Esophagus squamous epithelium (tissue), 5 donors: ENCODE data around the gene GCK. TPM values are rescaled to one million over a fixed set of nuclear protein-coding genes. Genes with fewer than 3 reads are reported as not detected.

ENCODE experiments used
- DNase-seq: peaks from one replicate; lab custom pipeline; 2025; lab: John Stamatoyannopoulos, UW
- H3K27ac ChIP-seq, 4 donors: fragments of 200-600 bp; sonication (generic); one replicate each; pipeline ENCODE4 v1.5.1; 2016 to 2019; ENCODE audit warnings: mild to moderate bottlenecking in 1 of 4
- H3K27me3 ChIP-seq, 4 donors: fragments of 200-600 bp; sonication (generic); 1 replicate in 3 of 4; 2 replicates in 1 of 4; pipeline versions ENCODE4 v1.5.1 to v1.6.0; 2017 to 2021; ENCODE audit warnings: antibody characterized with exemption in 1 of 4
- H3K36me3 ChIP-seq, 3 donors: fragments of 200-600 bp; sonication (generic); one replicate each; pipeline ENCODE4 v1.5.1; 2016 to 2019
- H3K4me1 ChIP-seq, 3 donors: fragments of 200-600 bp; sonication (generic); one replicate each; pipeline ENCODE4 v1.5.1; 2017 to 2019
- H3K4me3 ChIP-seq, 4 donors: fragments of 200-600 bp; sonication (generic); 1 replicate in 3 of 4; 2 replicates in 1 of 4; pipeline ENCODE4 v1.5.1; 2016 to 2019; ENCODE audit warnings: mild to moderate bottlenecking in 2 of 4, moderate library complexity in 1 of 4
- H3K9me3 ChIP-seq, 3 donors: fragments of 200-600 bp; sonication (generic); one replicate each; pipeline ENCODE4 v1.5.1; 2016 to 2019
- POLR2A ChIP-seq, 4 donors: fragments of 450-650 bp; IDR thresholded peaks; one replicate each; pipeline ENCODE4 v1.6.1; 2017; ENCODE audit warnings: antibody characterized with exemption in 4 of 4, mild to moderate bottlenecking in 4 of 4, moderate library complexity in 3 of 4
- WGBS, 2 donors: methylation state at CpG; one replicate each; pipeline ENCODE4 v1.1.5; 2018; 5-methylcytosine and 5-hydroxymethylcytosine counted together
- intact Hi-C: fragments of 100-400 bp; cut with DNase I; formaldehyde crosslinking; loops from one replicate; pipeline ENCODE4 v1.15.0; 2022
- total RNA-seq, 4 donors: library from RNA; depleted of rRNA; stranded (reverse); fragments of >200 nt; gene quantifications; one replicate each; pipeline ENCODE4 v1.1.0, GENCODE V29; 2016
- TF ChIP-seq, protein P1 (sequence below), 6 experiments: fragments of 450-650 bp in 4 of 6; fragments of 200-600 bp in 2 of 6; sonication (generic) in 2 of 6; IDR thresholded peaks; one replicate each; pipeline ENCODE4 v1.5.1; 2016 to 2019; ENCODE audit warnings: antibody characterized with exemption in 6 of 6, mild to moderate bottlenecking in 4 of 6, moderate library complexity in 4 of 6
- donor health status: DM: yes; HTN: yes; CAD: no.

GCK gene
- total RNA-seq, 4 donors from 2014 or later: 0.38 TPM; not detected in 3

DNA sequence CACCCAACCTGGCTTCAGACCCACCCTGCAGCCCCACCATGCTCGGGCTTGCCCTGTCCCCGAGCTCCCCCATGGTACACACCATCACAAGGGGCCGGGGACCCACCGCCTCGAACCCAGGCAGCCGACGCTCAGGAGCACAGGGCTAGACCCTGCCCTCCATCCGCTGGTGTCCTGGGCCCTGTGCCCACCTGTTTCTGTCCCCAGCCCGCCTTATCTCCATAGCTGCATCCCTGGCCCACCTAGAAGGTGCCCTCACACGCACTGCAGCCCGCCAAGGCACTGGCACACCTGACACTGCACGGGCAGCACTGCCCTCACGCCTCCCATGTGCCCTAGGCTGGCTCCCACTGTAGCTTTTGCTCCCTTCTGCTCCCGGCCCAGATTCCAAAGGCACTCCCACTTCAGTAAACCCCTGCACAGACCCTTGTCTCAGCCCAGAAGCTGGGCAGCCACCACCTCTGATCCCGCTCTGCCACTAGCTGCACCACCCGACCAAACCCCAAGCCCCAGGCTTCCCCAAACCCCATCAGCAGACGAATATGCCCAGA is 28.7 kb upstream of the GCK start:
- WGBS, 2 donors: 79 to 95% methylated on average over 5 to 9 of the region's 17 CpGs
- Histone ChIP-seq H3K9me3 (no peaks in the 10 kb centered on the region), H3K4me3 (no peak overlapping the region), H3K27me3 (peaks cover 0 to 8% (median 0%) of the 10 kb centered on the region in 4 donors), H3K36me3 (peaks cover 0 to 11% (median 0%) of the 10 kb centered on the region in 3 donors), H3K4me1 (peaks cover 0 to 21% (median 3%) of the 10 kb centered on the region in 3 donors), H3K27ac (no peak overlapping the region)
- TF ChIP-seq POLR2A (IDR thresholded peaks at IDR 0.05): no peak
- TF ChIP-seq, protein P1, sequence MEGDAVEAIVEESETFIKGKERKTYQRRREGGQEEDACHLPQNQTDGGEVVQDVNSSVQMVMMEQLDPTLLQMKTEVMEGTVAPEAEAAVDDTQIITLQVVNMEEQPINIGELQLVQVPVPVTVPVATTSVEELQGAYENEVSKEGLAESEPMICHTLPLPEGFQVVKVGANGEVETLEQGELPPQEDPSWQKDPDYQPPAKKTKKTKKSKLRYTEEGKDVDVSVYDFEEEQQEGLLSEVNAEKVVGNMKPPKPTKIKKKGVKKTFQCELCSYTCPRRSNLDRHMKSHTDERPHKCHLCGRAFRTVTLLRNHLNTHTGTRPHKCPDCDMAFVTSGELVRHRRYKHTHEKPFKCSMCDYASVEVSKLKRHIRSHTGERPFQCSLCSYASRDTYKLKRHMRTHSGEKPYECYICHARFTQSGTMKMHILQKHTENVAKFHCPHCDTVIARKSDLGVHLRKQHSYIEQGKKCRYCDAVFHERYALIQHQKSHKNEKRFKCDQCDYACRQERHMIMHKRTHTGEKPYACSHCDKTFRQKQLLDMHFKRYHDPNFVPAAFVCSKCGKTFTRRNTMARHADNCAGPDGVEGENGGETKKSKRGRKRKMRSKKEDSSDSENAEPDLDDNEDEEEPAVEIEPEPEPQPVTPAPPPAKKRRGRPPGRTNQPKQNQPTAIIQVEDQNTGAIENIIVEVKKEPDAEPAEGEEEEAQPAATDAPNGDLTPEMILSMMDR (IDR thresholded peaks at IDR 0.05): no peak
- intact Hi-C loops: no loop called here
- DNase-seq: no peak

DNA sequence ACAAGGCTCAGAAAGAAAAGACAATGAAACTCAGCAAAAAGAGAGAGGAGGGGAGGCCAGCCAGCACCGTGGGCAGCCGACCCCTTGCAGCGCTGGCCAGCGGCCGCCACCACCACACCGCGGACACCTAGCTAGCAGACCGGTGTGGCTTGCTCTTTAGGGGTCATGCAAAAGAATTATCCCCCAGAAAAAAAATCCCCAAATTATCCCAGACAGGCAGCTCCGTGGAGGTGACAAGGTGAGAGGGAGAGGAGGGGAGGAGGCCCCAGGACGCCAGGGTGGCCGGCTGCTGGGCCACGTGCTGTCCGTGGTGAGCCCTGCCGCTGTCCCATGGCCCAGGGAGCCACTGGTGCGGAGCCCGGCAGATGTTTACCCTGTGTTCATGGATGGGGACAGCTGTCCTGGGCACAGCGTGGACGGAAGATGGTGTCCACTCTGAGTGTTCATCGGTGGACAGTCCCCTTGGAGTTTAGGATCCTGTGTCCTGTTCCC is 28.0 kb upstream of the GCK start:
- no peak for DNase-seq
- H3K9me3 ChIP-seq: no peaks in the 10 kb centered on the region
- intact Hi-C loops: no loop called here
- peaks cover 0 to 18% (median 4%) of the 10 kb centered on the region in 3 donors for H3K36me3 ChIP-seq
- WGBS, 2 donors: 61 to 75% methylated on average over 11 to 18 of the region's 19 CpGs
- H3K27me3 ChIP-seq: peaks cover 0 to 3% (median 0%) of the 10 kb centered on the region in 4 donors
- TF ChIP-seq, protein P1 (IDR thresholded peaks at IDR 0.05): no peak
- TF ChIP-seq POLR2A (IDR thresholded peaks at IDR 0.05): no peak
- H3K27ac ChIP-seq: no peak overlapping the region
- H3K4me3 ChIP-seq: no peak overlapping the region
- H3K4me1 ChIP-seq: peaks cover 0 to 20% (median 3%) of the 10 kb centered on the region in 3 donors

DNA sequence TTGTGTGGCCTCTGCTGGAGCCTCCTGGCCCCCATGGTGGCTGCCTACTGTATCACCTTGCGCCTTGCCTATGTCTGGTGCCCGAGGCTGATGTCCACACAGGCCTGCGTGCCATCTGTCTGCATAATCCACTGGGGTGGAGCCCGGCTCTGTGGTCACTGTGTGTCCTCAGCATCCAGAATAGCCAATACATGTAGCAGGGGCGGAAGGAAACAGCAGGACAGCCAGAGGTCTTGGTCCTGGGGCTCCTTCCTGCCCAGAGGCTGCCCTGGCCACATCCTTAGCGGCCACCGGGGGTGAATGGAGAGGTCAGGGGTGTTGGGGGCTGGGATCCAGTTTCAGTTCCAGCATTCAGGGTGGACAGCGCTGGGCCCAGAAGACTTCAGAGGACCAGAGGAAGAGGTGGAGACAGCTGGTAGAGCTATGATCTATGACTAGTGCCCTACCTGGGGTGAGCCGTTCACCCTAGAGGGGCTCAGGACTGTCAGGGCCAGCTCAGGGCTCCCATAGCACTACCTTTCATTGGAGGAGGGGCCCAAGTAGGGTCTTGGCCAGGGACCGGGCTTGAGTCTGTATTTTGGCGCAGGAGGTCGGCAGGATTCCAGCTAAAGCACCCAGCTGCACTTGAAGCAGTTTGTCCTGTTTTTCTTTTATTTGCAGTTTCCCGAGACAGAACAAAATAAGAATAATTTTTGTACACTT is 27.4 kb upstream of the GCK start:
- Histone ChIP-seq H3K9me3 (no peaks in the 10 kb centered on the region), H3K4me3 (no peak overlapping the region), H3K27ac (no peak overlapping the region), H3K36me3 (peaks cover 0 to 24% (median 10%) of the 10 kb centered on the region in 3 donors), H3K4me1 (peaks cover 0 to 20% (median 3%) of the 10 kb centered on the region in 3 donors), H3K27me3 (peaks cover 0 to 3% (median 0%) of the 10 kb centered on the region in 4 donors)
- no peak for TF ChIP-seq POLR2A (IDR thresholded peaks at IDR 0.05)
- TF ChIP-seq, protein P1 (IDR thresholded peaks at IDR 0.05): no peak
- 61 to 70% methylated on average over 5 to 9 of the region's 13 CpGs for WGBS, 2 donors
- no peak for DNase-seq
- intact Hi-C loops: no loop called here

- TF ChIP-seq, protein P1 (IDR thresholded peaks at IDR 0.05): no peak
- no peak for TF ChIP-seq POLR2A (IDR thresholded peaks at IDR 0.05)
- peaks cover 0 to 20% (median 3%) of the 10 kb centered on the region in 3 donors for H3K4me1 ChIP-seq
- H3K27ac ChIP-seq: no peak overlapping the region
- no peak overlapping the region for H3K4me3 ChIP-seq
- H3K9me3 ChIP-seq: no peaks in the 10 kb centered on the region
- 42 to 79% methylated on average over 6 of the region's 8 CpGs for WGBS, 2 donors
- H3K27me3 ChIP-seq: peaks cover 0 to 3% (median 0%) of the 10 kb centered on the region in 4 donors
- intact Hi-C loops: no loop called here
- no peak for DNase-seq
- peaks cover 0 to 30% (median 14%) of the 10 kb centered on the region in 3 donors for H3K36me3 ChIP-seq
These were observed 26.8 kb upstream of the GCK start for GRCh38 chr7:44216019-44216418.

GRCh38 chr7:44215531-44215930 is 26.3 kb upstream of the GCK start:
- H3K27ac ChIP-seq: no peak overlapping the region
- H3K4me1 ChIP-seq: peaks cover 0 to 20% (median 3%) of the 10 kb centered on the region in 3 donors
- H3K4me3 ChIP-seq: no peak overlapping the region
- H3K27me3 ChIP-seq: peaks cover 0 to 3% (median 0%) of the 10 kb centered on the region in 4 donors
- no peak for DNase-seq
- H3K9me3 ChIP-seq: no peaks in the 10 kb centered on the region
- peaks cover 0 to 35% (median 19%) of the 10 kb centered on the region in 3 donors for H3K36me3 ChIP-seq
- TF ChIP-seq, protein P1 (IDR thresholded peaks at IDR 0.05): no peak
- no peak for TF ChIP-seq POLR2A (IDR thresholded peaks at IDR 0.05)
- intact Hi-C loops: no loop called here
- 88 to 89% methylated on average over 5 to 7 of the region's 7 CpGs for WGBS, 2 donors
